Fibroblast of pulmonary artery (primary cell): ENCODE results near the gene PDZD7.

Source experiments
- DNase-seq: peaks from one replicate; pipeline ENCODE4 v3.0.0-alpha.2; 2010; ENCODE audit warnings: low read depth
- H3K4me3 ChIP-seq: replicated peaks from 2 replicates; pipeline ENCODE4 v1.5.1; 2011; ENCODE audit warnings: low read depth, mild to moderate bottlenecking, control low read depth, low read length, moderate library complexity
- TF ChIP-seq, protein P1 (sequence below): IDR thresholded peaks from 2 replicates; pipeline ENCODE4 v1.5.1; 2011; ENCODE audit warnings: mild to moderate bottlenecking, control low read depth, low read length, inconsistent platforms; ENCODE audit errors: missing control alignments

Gene PDZD7

DNA sequence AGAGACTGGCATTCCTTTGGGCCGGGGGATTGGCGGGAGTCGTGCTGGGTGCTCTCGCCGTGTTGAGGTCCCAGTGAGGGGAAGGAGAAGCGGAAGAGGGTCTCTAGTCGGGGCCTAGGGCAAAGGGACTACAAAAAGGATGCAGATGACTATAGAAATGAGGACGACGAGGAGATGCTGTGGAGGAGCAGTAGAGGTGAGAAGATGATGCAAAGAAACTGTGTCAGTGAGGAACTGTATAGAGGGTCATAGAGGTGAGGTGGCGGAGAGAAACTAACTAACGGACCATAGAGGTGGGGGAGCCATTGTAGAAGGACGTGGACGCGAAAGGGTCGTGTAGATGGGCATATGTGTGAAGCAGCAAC lies 43.3 kb downstream of the PDZD7 start:
- DNase-seq = no peak
- TF ChIP-seq, protein P1, sequence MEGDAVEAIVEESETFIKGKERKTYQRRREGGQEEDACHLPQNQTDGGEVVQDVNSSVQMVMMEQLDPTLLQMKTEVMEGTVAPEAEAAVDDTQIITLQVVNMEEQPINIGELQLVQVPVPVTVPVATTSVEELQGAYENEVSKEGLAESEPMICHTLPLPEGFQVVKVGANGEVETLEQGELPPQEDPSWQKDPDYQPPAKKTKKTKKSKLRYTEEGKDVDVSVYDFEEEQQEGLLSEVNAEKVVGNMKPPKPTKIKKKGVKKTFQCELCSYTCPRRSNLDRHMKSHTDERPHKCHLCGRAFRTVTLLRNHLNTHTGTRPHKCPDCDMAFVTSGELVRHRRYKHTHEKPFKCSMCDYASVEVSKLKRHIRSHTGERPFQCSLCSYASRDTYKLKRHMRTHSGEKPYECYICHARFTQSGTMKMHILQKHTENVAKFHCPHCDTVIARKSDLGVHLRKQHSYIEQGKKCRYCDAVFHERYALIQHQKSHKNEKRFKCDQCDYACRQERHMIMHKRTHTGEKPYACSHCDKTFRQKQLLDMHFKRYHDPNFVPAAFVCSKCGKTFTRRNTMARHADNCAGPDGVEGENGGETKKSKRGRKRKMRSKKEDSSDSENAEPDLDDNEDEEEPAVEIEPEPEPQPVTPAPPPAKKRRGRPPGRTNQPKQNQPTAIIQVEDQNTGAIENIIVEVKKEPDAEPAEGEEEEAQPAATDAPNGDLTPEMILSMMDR = no peak
- H3K4me3 ChIP-seq = peak overlapping the region; percentile 98

DNA sequence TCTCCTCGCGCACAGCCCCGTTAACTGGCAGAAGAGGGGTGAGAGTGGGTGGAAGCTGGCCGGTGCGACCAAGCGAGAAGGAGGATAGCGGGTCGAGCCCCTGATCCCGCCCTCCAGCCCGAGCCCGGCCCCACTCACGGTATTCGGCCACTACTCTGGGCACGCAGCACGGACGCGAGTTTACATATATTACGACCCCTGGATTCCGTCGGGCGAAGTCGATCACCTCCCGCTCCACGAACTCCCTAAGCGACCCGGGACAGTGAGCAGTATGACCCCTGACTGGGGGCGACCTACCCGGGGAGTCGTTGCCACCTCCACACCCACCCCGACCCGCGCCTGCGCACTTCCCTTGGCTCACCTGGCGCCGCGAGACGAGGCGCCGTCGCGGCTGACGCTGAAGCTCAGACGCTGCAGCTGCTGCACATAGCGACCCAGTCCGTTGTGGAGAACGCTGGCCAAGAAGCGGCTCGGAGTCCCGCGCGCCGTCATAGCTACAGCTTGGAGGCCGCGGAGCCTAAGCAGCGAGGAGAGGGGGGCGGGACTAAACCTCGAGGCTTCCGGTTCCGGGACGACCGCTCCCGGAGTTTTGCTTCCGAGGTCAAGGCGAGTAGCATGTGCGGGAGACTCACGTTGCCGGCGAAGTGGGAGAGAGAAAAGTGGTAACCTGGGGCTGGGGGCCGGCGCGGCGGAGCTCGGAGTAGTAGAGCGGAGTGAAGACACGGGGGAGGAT lies 43.8 kb downstream of the PDZD7 start, which contains the start of the genes MRPL43 and TWNK:
TSS of gene MRPL43 (minus strand) at position 546 of the 733 bp plus-strand sequence. CDS start at position 492, 54 bp downstream.
TSS of gene TWNK (plus strand) at position 592 of the 733 bp plus-strand sequence. CDS start 668 bp downstream, outside the sequence.
- peak within 1 kb of the TSS; percentile 98 for H3K4me3 ChIP-seq
- peak; percentile 74 for DNase-seq
- TF ChIP-seq, protein P1 = no peak

DNA sequence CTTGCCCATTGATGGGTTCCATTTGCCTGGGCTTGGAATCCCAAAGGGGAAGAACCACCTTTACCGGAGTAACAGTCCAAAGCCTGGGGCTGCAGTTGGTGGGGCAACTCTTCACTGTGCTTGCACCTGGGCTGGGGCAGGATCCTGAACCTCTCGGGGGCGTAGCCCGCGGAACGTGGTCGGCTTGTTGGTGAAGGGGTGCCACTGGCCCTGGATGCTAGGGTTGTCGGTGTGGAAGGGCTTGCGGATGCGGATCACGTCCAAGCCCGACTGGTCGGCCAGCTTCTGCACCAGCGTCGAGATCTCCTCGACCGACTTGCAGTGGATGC lies 44.3 kb downstream of the PDZD7 start:
- H3K4me3 ChIP-seq = peak overlapping the region; percentile 98
- TF ChIP-seq, protein P1 = no peak

DNA sequence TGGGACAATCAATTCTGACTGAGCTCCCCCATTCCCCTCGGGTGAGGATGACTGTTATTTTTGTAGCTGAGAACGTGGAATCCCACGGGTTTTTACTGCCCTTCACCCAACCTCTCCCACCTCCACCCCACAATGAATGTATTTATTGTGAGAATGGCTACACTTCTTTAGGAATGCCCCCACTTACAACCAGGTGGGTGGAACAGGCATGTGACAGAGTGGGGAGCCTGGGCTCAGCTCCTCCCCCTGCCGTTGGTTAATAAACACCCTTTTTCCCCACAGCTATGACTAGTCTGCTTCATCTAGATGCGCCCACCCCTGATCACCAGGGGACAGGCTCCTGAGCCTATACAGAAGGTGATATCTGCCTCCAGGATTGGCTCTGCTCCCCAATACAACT lies 45.6 kb downstream of the PDZD7 start:
- no peak for DNase-seq
- H3K4me3 ChIP-seq = no peak overlapping the region
- TF ChIP-seq, protein P1 = no peak

More for the DNA sequence above, 44.3 kb downstream of the PDZD7 start:
- no peak for DNase-seq

DNA sequence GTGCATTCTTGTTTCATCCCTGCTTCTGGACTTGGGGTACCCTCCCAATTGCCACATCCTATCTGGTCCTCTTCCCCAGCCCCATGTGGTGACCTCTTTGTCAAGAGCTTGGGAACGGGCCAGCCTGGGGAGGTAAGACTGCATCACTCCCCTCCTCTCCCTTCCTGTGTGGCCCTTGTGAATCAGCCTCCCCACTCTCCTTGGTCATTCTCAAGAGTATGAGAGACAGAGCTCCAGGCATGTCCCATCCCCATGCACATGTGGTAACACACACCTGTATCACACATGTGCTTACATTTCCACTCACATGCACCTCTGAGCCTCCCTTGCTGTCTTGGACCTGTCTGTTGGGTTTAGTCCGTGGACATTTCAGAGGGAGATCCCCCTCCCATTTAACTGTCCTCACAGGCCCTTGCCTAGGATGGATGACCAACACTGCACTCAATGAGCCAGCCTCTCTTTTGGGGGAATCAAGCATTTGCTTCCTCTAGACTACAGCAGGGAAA lies 46.2 kb downstream of the PDZD7 start:
- DNase-seq = no peak
- no peak overlapping the region for H3K4me3 ChIP-seq
- TF ChIP-seq, protein P1 = no peak

DNA sequence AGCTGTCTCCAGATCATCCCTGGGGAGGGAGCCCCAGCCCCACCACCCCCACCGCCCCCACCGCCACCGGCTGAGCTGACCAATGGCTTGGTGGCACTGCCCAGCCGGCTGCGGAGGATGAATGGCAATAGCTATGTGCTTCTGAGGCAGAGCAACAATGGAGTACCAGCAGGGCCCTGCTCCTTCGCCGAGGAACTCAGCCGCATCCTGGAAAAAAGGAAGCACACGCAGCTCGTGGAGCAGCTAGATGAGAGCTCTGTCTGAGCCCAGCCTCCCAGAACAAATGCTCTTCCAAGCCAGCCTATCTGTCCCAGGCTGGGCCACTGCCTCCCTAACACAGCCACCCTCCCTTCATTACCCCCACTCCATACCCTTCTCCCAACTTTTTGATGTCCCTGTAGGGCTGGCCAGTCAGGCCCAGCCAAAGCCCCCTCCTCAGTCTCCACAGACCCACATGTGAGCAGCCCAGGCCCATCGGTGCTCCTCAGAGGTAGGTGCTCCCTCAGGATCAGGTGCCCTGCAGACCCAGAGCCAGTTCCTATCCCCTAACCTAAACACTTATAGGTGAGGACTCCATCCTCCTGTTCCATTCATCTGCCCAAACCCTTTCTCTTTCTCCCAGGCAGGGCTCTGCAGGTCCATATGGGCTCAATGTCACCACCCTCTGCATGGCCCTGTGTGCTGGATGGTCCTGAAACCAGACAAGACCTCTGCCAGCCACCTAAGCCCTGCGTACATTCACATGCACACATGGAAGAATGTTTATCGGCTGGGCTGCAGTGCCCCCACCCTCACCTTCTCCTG lies 46.9 kb downstream of the PDZD7 start:
- TF ChIP-seq, protein P1 = no peak
- no peak for DNase-seq
- no peak overlapping the region for H3K4me3 ChIP-seq
